Loucy (cell line): ENCODE measurements around the gene CHAF1B.

Source experiments
- H2AFZ ChIP-seq: fragments of 200-600 bp; sonication (generic); 2 replicates; pipeline ENCODE4 v1.6.0; 2016; ENCODE audit warnings: antibody characterized with exemption, mild to moderate bottlenecking, low read length, moderate library complexity
- H3F3A ChIP-seq: fragments of 200-600 bp; 2 replicates; pipeline ENCODE4 v1.6.0; 2016; ENCODE audit warnings: antibody characterized with exemption, low read depth, mild to moderate bottlenecking
- H3K27me3 ChIP-seq: fragments of 200-600 bp; sonication (generic); 2 replicates; pipeline ENCODE4 v1.6.1; 2014; ENCODE audit warnings: low read length, mild to moderate bottlenecking; ENCODE audit not compliant: insufficient read depth, poor library complexity, severe bottlenecking
- H3K36me3 ChIP-seq: fragments of 200-600 bp; sonication (generic); 2 replicates; pipeline ENCODE4 v1.6.1; 2016; ENCODE audit warnings: low read length; ENCODE audit not compliant: insufficient read depth
- H3K4me1 ChIP-seq: fragments of 200-600 bp; sonication (generic); 2 replicates; pipeline ENCODE4 v1.5.1; 2014; ENCODE audit warnings: low read length, mild to moderate bottlenecking; ENCODE audit not compliant: insufficient read depth, poor library complexity, severe bottlenecking
- H3K4me2 ChIP-seq: fragments of 200-600 bp; sonication (generic); 2 replicates; pipeline ENCODE4 v1.6.0; 2014; ENCODE audit warnings: antibody characterized with exemption, low read length, low read depth, mild to moderate bottlenecking; ENCODE audit not compliant: poor library complexity, severe bottlenecking
- H3K4me3 ChIP-seq: fragments of 200-600 bp; sonication (generic); 2 replicates; pipeline ENCODE4 v1.5.1; 2014; ENCODE audit warnings: low read length, mild to moderate bottlenecking, mixed read lengths; ENCODE audit not compliant: poor library complexity, severe bottlenecking
- H3K79me2 ChIP-seq: fragments of 200-600 bp; sonication (generic); 2 replicates; pipeline ENCODE4 v1.6.1; 2014; ENCODE audit warnings: low read length; ENCODE audit not compliant: insufficient read depth
- H3K9ac ChIP-seq: fragments of 200-600 bp; sonication (generic); 2 replicates; pipeline ENCODE4 v1.6.0; 2014; ENCODE audit warnings: mild to moderate bottlenecking, low read depth, low read length, moderate library complexity; ENCODE audit not compliant: poor library complexity, severe bottlenecking
- H3K9me2 ChIP-seq: fragments of 200-600 bp; sonication (generic); replicated peaks from 2 replicates; pipeline ENCODE4 v1.6.1; 2016; ENCODE audit warnings: low read depth, low read length, mixed read lengths
- H3K9me3 ChIP-seq: fragments of 200-600 bp; sonication (generic); 2 replicates; pipeline ENCODE4 v1.6.1; 2014; ENCODE audit warnings: mild to moderate bottlenecking, antibody characterized with exemption, low read length, low read depth; ENCODE audit not compliant: insufficient read depth
- H4K20me1 ChIP-seq: fragments of 200-600 bp; sonication (generic); 2 replicates; pipeline ENCODE4 v1.6.0; 2014; ENCODE audit warnings: antibody characterized with exemption, low read length, mild to moderate bottlenecking; ENCODE audit not compliant: insufficient read depth, poor library complexity, severe bottlenecking
- EZH2phosphoT487 ChIP-seq: fragments of 200-600 bp; IDR thresholded peaks from 2 replicates; pipeline ENCODE4 v1.6.1; 2018; ENCODE audit warnings: antibody characterized with exemption, mild to moderate bottlenecking, moderate library complexity, borderline replicate concordance
- TF ChIP-seq, protein P1 (sequence below): fragments of 200-600 bp; sonication (generic); conservative IDR thresholded peaks from 2 replicates; pipeline ENCODE4 v1.5.1; 2014; ENCODE audit warnings: mild to moderate bottlenecking, antibody characterized with exemption, low read length

CHAF1B gene

DNA sequence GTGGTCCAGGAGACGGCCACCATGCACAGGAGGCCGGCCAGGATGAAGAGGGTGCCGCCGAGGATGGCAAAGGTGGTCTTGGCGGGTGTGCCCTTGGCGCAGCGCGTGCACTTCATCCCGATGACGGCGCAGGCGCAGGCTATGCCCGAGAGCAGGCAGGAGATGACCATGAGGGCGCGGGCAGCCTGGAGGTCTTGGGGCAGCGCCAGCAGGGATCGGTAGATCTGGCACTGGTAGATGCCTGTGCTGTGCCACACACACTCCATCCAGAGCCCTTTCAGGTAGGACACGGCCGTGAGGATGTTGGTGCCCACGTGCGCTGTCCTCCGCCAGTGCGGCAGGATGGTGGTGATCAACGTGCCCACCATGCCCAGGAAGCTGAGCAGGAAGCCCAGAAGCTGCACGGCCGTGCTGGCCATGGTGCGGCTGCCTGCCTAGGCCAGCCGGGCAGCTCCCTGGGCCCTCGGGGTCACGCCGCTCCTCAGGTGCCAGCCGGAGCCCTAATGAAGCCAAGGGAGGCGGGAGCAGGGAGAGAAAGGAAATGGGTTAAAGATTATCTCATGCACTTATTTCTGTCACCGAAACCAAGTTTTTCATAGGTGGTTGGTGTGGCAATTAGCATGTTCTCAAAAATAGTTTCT lies 76.2 kb downstream of the CHAF1B start:
- Histone ChIP-seq H4K20me1 (no peaks in the 10 kb centered on the region), H3K27me3 (no peaks in the 10 kb centered on the region), H3F3A (no peaks in the 10 kb centered on the region), H3K9me2 (no peaks in the 10 kb centered on the region), H3K9ac (no peak overlapping the region), H3K4me3 (no peak overlapping the region), H3K9me3 (no peaks in the 10 kb centered on the region), H2AFZ (no peak overlapping the region), H3K79me2 (no peaks in the 10 kb centered on the region), H3K4me1 (no peaks in the 10 kb centered on the region), H3K4me2 (no peak overlapping the region), H3K36me3 (no peaks in the 10 kb centered on the region)
- TF ChIP-seq, protein P1, sequence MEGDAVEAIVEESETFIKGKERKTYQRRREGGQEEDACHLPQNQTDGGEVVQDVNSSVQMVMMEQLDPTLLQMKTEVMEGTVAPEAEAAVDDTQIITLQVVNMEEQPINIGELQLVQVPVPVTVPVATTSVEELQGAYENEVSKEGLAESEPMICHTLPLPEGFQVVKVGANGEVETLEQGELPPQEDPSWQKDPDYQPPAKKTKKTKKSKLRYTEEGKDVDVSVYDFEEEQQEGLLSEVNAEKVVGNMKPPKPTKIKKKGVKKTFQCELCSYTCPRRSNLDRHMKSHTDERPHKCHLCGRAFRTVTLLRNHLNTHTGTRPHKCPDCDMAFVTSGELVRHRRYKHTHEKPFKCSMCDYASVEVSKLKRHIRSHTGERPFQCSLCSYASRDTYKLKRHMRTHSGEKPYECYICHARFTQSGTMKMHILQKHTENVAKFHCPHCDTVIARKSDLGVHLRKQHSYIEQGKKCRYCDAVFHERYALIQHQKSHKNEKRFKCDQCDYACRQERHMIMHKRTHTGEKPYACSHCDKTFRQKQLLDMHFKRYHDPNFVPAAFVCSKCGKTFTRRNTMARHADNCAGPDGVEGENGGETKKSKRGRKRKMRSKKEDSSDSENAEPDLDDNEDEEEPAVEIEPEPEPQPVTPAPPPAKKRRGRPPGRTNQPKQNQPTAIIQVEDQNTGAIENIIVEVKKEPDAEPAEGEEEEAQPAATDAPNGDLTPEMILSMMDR, result no peak
- no peak for TF ChIP-seq EZH2phosphoT487

DNA sequence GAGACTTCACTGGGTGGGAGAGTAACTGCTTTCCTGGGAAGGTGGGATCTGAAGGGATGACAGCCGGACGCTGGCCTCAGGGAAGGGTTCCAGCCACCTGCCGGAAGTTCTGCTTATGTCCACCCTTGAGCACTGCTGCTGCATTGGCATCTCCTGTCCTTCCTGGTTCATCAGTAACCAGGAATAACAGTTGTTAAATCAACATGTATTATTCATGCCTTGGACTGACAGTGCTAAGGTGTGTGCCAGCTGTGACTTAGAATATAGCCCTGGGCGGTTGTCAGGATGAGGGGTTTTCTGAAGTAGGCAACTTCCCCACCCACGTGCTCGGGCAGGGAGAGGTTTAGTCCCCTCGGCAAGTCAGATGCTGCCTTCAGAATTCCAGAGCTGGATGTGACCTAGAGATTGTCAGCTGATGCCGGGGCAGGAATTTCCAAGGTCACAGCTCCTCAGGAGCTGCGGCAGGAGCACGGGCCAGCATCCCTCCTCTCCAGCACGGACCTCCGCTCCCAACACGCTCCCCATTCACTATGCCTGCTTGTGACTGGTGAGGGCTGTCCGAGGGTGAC lies 76.8 kb downstream of the CHAF1B start:
- no peaks in the 10 kb centered on the region for H3K4me1 ChIP-seq
- no peaks in the 10 kb centered on the region for H3K27me3 ChIP-seq
- no peak overlapping the region for H2AFZ ChIP-seq
- H3K9ac ChIP-seq, result no peak overlapping the region
- no peaks in the 10 kb centered on the region for H3K9me2 ChIP-seq
- TF ChIP-seq, protein P1, result no peak
- no peak for TF ChIP-seq EZH2phosphoT487
- no peaks in the 10 kb centered on the region for H3K79me2 ChIP-seq
- H3F3A ChIP-seq, result no peaks in the 10 kb centered on the region
- no peaks in the 10 kb centered on the region for H3K9me3 ChIP-seq
- no peak overlapping the region for H3K4me3 ChIP-seq
- no peaks in the 10 kb centered on the region for H4K20me1 ChIP-seq
- H3K36me3 ChIP-seq, result no peaks in the 10 kb centered on the region
- no peak overlapping the region for H3K4me2 ChIP-seq

- Histone ChIP-seq H2AFZ (no peak overlapping the region), H3K9me2 (no peaks in the 10 kb centered on the region), H4K20me1 (no peaks in the 10 kb centered on the region), H3K4me1 (no peaks in the 10 kb centered on the region), H3K79me2 (no peaks in the 10 kb centered on the region), H3K9me3 (no peaks in the 10 kb centered on the region), H3F3A (no peaks in the 10 kb centered on the region), H3K27me3 (no peaks in the 10 kb centered on the region), H3K36me3 (no peaks in the 10 kb centered on the region), H3K4me2 (no peak overlapping the region), H3K4me3 (no peak overlapping the region), H3K9ac (no peak overlapping the region)
- TF ChIP-seq, protein P1, result no peak
- no peak for TF ChIP-seq EZH2phosphoT487
These were observed 78.0 kb downstream of the CHAF1B start for GRCh38 chr21:36463204-36463603.
